Parathyroid adenoma (tissue), 2 donors: Measurements from ENCODE around the gene BDKRB2.

Experiments
- H2AFZ ChIP-seq: fragments of 300-600 bp; sonication (generic); one replicate; pipeline ENCODE4 v1.7.0; 2017; ENCODE audit warnings: antibody characterized with exemption, mild to moderate bottlenecking
- H3K27ac ChIP-seq: fragments of 300-600 bp; sonication (generic); one replicate; pipeline ENCODE4 v1.7.0; 2017
- H3K27me3 ChIP-seq: fragments of 300-600 bp; sonication (generic); one replicate; pipeline ENCODE4 v1.7.0; 2017; ENCODE audit warnings: low read length; ENCODE audit not compliant: control insufficient read depth, insufficient read depth
- H3K36me3 ChIP-seq: fragments of 300-600 bp; sonication (generic); one replicate; pipeline ENCODE4 v1.7.0; 2017; ENCODE audit warnings: low read length; ENCODE audit not compliant: control insufficient read depth, insufficient read depth
- H3K4me1 ChIP-seq: fragments of 300-600 bp; sonication (generic); one replicate; pipeline ENCODE4 v1.7.0; 2017; ENCODE audit warnings: control low read depth
- H3K4me2 ChIP-seq: fragments of 300-600 bp; sonication (generic); one replicate; pipeline ENCODE4 v1.7.0; 2017; ENCODE audit warnings: low read length
- H3K4me3 ChIP-seq: fragments of 300-600 bp; sonication (generic); one replicate; pipeline ENCODE4 v1.7.0; 2017; ENCODE audit warnings: low read depth, low read length
- H3K79me2 ChIP-seq: fragments of 300-600 bp; sonication (generic); one replicate; pipeline ENCODE4 v1.7.0; 2017; ENCODE audit warnings: control low read depth
- H3K9ac ChIP-seq: fragments of 300-600 bp; sonication (generic); one replicate; pipeline ENCODE4 v1.7.0; 2017; ENCODE audit warnings: mild to moderate bottlenecking
- H3K9me3 ChIP-seq: fragments of 300-600 bp; sonication (generic); one replicate; pipeline ENCODE4 v1.7.0; 2017; ENCODE audit warnings: low read length; ENCODE audit not compliant: control insufficient read depth
- TF ChIP-seq, protein P1 (sequence below): fragments of 300-600 bp; sonication (generic); IDR thresholded peaks from one replicate; pipeline ENCODE4 v1.7.0; 2017; ENCODE audit warnings: antibody characterized with exemption, mild to moderate bottlenecking
- donor health status: primary hyperparathyroidism.

Gene BDKRB2

GRCh38 chr14:96255501-96256366 is 51.1 kb downstream of the BDKRB2 start, which contains the start of gene BDKRB1:
Gene BDKRB1 (plus strand): TSS chr14:96256210. CDS start chr14:96263683, 7,473 bp downstream.
- Histone ChIP-seq H3K4me3 (no peak within 1 kb of the TSS), H3K27me3 (no peaks in the 10 kb centered on the region), H3K4me1 (no peaks in the 10 kb centered on the region), H3K9ac (no peak within 1 kb of the TSS), H2AFZ (no peak within 1 kb of the TSS), H3K9me3 (no peaks in the 10 kb centered on the region), H3K27ac (no peak within 1 kb of the TSS), H3K36me3 (no peaks in the 10 kb centered on the region), H3K79me2 (no peaks in the 10 kb centered on the region), H3K4me2 (no peak within 1 kb of the TSS)
- TF ChIP-seq, protein P1, sequence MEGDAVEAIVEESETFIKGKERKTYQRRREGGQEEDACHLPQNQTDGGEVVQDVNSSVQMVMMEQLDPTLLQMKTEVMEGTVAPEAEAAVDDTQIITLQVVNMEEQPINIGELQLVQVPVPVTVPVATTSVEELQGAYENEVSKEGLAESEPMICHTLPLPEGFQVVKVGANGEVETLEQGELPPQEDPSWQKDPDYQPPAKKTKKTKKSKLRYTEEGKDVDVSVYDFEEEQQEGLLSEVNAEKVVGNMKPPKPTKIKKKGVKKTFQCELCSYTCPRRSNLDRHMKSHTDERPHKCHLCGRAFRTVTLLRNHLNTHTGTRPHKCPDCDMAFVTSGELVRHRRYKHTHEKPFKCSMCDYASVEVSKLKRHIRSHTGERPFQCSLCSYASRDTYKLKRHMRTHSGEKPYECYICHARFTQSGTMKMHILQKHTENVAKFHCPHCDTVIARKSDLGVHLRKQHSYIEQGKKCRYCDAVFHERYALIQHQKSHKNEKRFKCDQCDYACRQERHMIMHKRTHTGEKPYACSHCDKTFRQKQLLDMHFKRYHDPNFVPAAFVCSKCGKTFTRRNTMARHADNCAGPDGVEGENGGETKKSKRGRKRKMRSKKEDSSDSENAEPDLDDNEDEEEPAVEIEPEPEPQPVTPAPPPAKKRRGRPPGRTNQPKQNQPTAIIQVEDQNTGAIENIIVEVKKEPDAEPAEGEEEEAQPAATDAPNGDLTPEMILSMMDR = no peak

DNA sequence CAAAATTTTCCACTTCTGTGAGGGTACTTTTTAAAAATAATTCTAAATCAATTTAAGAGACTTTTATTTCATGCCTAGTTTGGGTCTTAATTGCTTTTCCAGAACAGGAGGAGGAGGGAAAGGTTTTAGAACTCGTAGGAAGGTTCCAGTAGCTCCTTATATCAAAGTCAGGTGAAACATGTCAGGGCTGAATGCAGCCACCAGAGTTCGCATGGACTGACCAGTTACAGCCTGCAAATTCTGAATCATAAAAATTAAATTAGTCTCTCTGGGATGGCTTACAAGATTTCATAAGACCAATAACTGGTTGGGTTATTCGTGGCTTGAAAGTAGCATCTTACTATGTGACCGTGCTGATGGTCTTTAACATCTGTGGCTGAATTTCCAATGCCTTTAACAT is 51.8 kb downstream of the BDKRB2 start:
- Histone ChIP-seq H3K27ac (no peak overlapping the region), H3K9ac (no peak overlapping the region), H3K4me2 (no peak overlapping the region), H3K79me2 (no peaks in the 10 kb centered on the region), H3K36me3 (no peaks in the 10 kb centered on the region), H3K4me3 (no peak overlapping the region), H2AFZ (no peak overlapping the region), H3K9me3 (no peaks in the 10 kb centered on the region), H3K27me3 (no peaks in the 10 kb centered on the region), H3K4me1 (no peaks in the 10 kb centered on the region)
- TF ChIP-seq, protein P1 = no peak

DNA sequence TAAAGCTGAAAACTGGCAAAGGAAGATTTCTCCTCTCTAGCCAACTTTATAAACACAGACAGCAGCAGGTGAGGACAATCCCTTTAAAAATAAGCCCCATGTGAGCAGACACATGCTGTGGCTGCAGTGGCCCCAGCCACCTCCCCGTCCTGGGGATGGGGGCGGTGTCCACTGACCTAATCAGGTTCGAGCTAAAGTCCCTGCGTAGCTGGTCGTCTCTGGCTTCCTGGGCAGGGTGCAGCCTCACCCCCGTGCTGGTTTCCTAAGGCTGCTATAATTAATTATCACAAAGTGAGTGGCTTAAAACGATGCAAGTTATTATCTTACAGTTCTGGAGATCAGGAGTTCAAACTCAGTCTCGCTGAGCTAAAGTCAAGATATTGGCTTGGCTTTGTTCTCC is 52.4 kb downstream of the BDKRB2 start:
- Histone ChIP-seq H3K4me3 (no peak overlapping the region), H2AFZ (no peak overlapping the region), H3K36me3 (no peaks in the 10 kb centered on the region), H3K9me3 (no peaks in the 10 kb centered on the region), H3K27ac (no peak overlapping the region), H3K79me2 (no peaks in the 10 kb centered on the region), H3K4me1 (no peaks in the 10 kb centered on the region), H3K9ac (no peak overlapping the region), H3K4me2 (no peak overlapping the region), H3K27me3 (no peaks in the 10 kb centered on the region)
- TF ChIP-seq, protein P1 = no peak

DNA sequence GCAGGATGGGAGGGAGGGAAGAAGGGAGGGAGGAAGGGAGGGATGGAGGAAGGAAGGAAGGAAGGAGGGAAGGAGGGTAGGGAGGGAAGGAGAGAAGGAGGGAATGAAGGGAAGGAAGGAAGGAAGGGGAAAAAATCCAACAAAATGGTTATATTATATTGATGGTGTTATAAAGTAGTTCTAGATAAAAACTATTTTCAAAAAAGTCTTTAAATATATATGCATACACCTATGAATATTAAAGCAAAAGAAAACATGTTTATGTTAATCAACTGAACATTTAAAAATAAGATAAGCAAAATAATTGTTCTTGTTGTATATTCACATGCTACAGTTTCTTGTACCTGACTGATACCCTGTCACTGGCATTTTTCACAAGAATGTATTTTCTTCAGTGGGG is 53.3 kb downstream of the BDKRB2 start:
- Histone ChIP-seq H3K79me2 (no peaks in the 10 kb centered on the region), H3K36me3 (no peaks in the 10 kb centered on the region), H3K4me3 (no peak overlapping the region), H3K9ac (no peak overlapping the region), H3K27ac (no peak overlapping the region), H3K4me1 (no peaks in the 10 kb centered on the region), H3K9me3 (no peaks in the 10 kb centered on the region), H3K4me2 (no peak overlapping the region), H3K27me3 (no peaks in the 10 kb centered on the region), H2AFZ (no peak overlapping the region)
- TF ChIP-seq, protein P1 = no peak

DNA sequence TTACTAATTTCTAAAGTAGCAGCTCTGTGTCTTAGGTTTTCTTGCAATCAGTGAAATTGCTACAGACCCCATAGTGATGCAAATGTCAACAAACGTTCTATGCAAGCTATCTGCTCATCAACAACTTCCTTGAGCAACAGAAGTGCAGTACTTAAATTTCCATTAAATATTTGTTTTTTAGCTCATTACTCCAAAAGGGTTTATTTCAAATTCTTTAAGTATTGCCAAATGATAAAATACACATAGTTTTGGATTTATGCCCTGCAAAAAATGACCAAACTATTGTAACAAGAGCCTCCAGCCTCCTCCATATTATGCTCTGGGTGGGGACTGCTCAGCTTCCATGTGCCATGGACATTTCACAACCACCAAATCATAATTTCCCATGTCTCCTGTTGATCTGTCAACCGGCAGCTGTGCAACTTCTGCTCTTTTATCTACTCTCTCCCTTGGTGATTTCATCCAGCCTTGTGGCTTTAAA is 55.7 kb downstream of the BDKRB2 start:
- Histone ChIP-seq H2AFZ (no peak overlapping the region), H3K27me3 (no peaks in the 10 kb centered on the region), H3K4me1 (no peaks in the 10 kb centered on the region), H3K36me3 (no peaks in the 10 kb centered on the region), H3K4me2 (no peak overlapping the region), H3K27ac (no peak overlapping the region), H3K4me3 (no peak overlapping the region), H3K9me3 (no peaks in the 10 kb centered on the region), H3K79me2 (no peaks in the 10 kb centered on the region), H3K9ac (no peak overlapping the region)
- TF ChIP-seq, protein P1 = no peak
